MCF 10A (cell line): ENCODE measurements around the gene PRPF38A. TPM values are rescaled to one million over a fixed set of nuclear protein-coding genes. Genes with fewer than 3 reads are reported as not detected.

Experiments used
- Bru-seq: library from RNA; stranded (reverse); fragments of 400-500 nt; gene quantifications from one replicate; lab custom pipeline; 2021; lab: Mats Ljungman, UMichigan
- BruChase-seq, 2 experiments: library from RNA; stranded (reverse); fragments of 400-500 nt; gene quantifications; one replicate each; lab custom pipeline; 2021; lab: Mats Ljungman, UMichigan
- BruUV-seq: library from RNA; stranded (reverse); fragments of 400-500 nt; replicated peaks from 2 replicates; lab custom pipeline; 2021; lab: Mats Ljungman, UMichigan
- CTCF ChIA-PET: fragments of 300-600 bp; sonication (Branson Sonifier 250); formaldehyde crosslinking; extraction: SDS; loops from one replicate; lab custom pipeline; 2021; ENCODE audit warnings: antibody characterized with exemption, inconsistent platforms; lab: Yijun Ruan, JAX
- POLR2A ChIA-PET: fragments of 300-600, 350-650 bp; sonication (Branson Sonifier 250); formaldehyde crosslinking; extraction: SDS; loops from one replicate; lab custom pipeline; 2020; ENCODE audit warnings: antibody characterized with exemption, inconsistent platforms; lab: Yijun Ruan, JAX
- DNase-seq: peaks from one replicate; pipeline ENCODE4 v3.0.0-alpha.2; 2018; ENCODE audit not compliant: unreplicated experiment
- H3K27ac Mint-ChIP-seq: one replicate; pipeline ENCODE4 v1.8.0; 2022; ENCODE audit warnings: mild to moderate bottlenecking, low read depth, mixed read lengths; ENCODE audit not compliant: unreplicated experiment
- H3K27me3 Mint-ChIP-seq: one replicate; pipeline ENCODE4 v1.8.0; 2022; ENCODE audit warnings: mixed read lengths; ENCODE audit not compliant: insufficient read depth, unreplicated experiment
- H3K36me3 Mint-ChIP-seq: one replicate; pipeline ENCODE4 v1.8.0; 2022; ENCODE audit warnings: mild to moderate bottlenecking, moderate library complexity, mixed read lengths; ENCODE audit not compliant: insufficient read depth, unreplicated experiment
- H3K4me1 Mint-ChIP-seq: one replicate; pipeline ENCODE4 v1.8.0; 2022; ENCODE audit warnings: mixed read lengths; ENCODE audit not compliant: insufficient read depth, unreplicated experiment
- H3K4me3 Mint-ChIP-seq: one replicate; pipeline ENCODE4 v1.8.0; 2022; ENCODE audit warnings: mild to moderate bottlenecking, moderate library complexity, mixed read lengths; ENCODE audit not compliant: unreplicated experiment
- H3K9me3 Mint-ChIP-seq: one replicate; pipeline ENCODE4 v1.8.0; 2022; ENCODE audit warnings: mixed read lengths; ENCODE audit not compliant: unreplicated experiment
- intact Hi-C: fragments of 100-400 bp; cut with micrococcal nuclease; formaldehyde crosslinking; loops from 2 replicates; pipeline ENCODE4 v1.14.1; 2022
- long read RNA-seq: library from polyadenylated mRNA; stranded (forward); transcript quantifications from one replicate; pipeline ENCODE4 v2.0.0, GENCODE V29; 2022
- total RNA-seq: library from RNA; stranded (reverse); gene quantifications from 2 replicates; pipeline ENCODE4 v1.2.3, GENCODE V29; 2022
- TF ChIP-seq, protein P1 (sequence below): fragments of 200-600 bp; IDR thresholded peaks from one replicate; pipeline ENCODE4 v1.8.0; 2022; ENCODE audit warnings: antibody characterized with exemption, mild to moderate bottlenecking; ENCODE audit not compliant: unreplicated experiment

PRPF38A gene
- total RNA-seq (63.8 TPM in 2 replicates), Bru-seq, nascent RNA (percentile 90 among the genes with signal in this experiment), BruChase-seq, experiment 1, labeled RNA remaining after a 6-hour chase (percentile 94 among the genes with signal in this experiment), BruChase-seq, experiment 2, labeled RNA remaining after a 2-hour chase (percentile 91 among the genes with signal in this experiment)
- long read RNA-seq, full-length matches to known transcripts, result 154 of 172 reads
- long read RNA-seq, partial matches to known transcripts, result 3 of 172 reads
- long read RNA-seq, other reads (novel, unspliced or antisense), result 15 of 172 reads

GRCh38 chr1:52404116-52404974, at the start of gene PRPF38A, which contains the start of gene ORC1:
PRPF38A (plus strand) TSS chr1:52404602; CDS start chr1:52404750, 148 bp downstream.
ORC1 (minus strand) TSS chr1:52404423; CDS start chr1:52402223, 2,200 bp downstream.
- TSS peak; percentile 72 for BruUV-seq
- DNase-seq, result peak; percentile 98
- POLR2A ChIA-PET, result interaction anchor here (0.7 to 5.2 kb wide), 28 partner anchors 10 to 371 kb away, joined by 3 to 46 read pairs (median 6); partner anchors contain the start of genes CC2D1B, KTI12, TXNDC12 and ZFYVE9
- Mint-ChIP-seq H3K9me3 (no peaks in the 10 kb centered on the region), H3K4me1 (peaks cover 7% of the 10 kb centered on the region), H3K4me3 (peak within 1 kb of the TSS; percentile 100), H3K27me3 (no peaks in the 10 kb centered on the region), H3K27ac (peak within 1 kb of the TSS; percentile 97), H3K36me3 (peaks cover 59% of the 10 kb centered on the region)
- intact Hi-C loops, result loop anchor here (1.0 to 5.0 kb wide), 5 partner anchors 37 to 282 kb away; partner anchors contain the start of genes CC2D1B and TUT4
- CTCF ChIA-PET, result interaction anchor here (0.6 to 1.5 kb wide), 8 partner anchors 9 to 346 kb away, joined by 3 to 5 read pairs (median 3); no protein-coding TSS in a partner anchor
- TF ChIP-seq, protein P1, sequence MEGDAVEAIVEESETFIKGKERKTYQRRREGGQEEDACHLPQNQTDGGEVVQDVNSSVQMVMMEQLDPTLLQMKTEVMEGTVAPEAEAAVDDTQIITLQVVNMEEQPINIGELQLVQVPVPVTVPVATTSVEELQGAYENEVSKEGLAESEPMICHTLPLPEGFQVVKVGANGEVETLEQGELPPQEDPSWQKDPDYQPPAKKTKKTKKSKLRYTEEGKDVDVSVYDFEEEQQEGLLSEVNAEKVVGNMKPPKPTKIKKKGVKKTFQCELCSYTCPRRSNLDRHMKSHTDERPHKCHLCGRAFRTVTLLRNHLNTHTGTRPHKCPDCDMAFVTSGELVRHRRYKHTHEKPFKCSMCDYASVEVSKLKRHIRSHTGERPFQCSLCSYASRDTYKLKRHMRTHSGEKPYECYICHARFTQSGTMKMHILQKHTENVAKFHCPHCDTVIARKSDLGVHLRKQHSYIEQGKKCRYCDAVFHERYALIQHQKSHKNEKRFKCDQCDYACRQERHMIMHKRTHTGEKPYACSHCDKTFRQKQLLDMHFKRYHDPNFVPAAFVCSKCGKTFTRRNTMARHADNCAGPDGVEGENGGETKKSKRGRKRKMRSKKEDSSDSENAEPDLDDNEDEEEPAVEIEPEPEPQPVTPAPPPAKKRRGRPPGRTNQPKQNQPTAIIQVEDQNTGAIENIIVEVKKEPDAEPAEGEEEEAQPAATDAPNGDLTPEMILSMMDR, result peak; percentile 36

GRCh38 chr1:52355436-52355835, 49.0 kb upstream of the PRPF38A start:
- Mint-ChIP-seq H3K27me3 (no peaks in the 10 kb centered on the region), H3K36me3 (peaks cover 66% of the 10 kb centered on the region), H3K9me3 (no peaks in the 10 kb centered on the region), H3K4me3 (no peak overlapping the region), H3K4me1 (no peaks in the 10 kb centered on the region), H3K27ac (peak overlapping the region; percentile 70)
- TF ChIP-seq, protein P1, result no peak
- no TSS peak for BruUV-seq
- intact Hi-C loops, result no loop called here
- DNase-seq, result no peak
- CTCF ChIA-PET, result no interaction called here
- POLR2A ChIA-PET, result no interaction called here

GRCh38 chr1:52355847-52356505, 48.4 kb upstream of the PRPF38A start:
- POLR2A ChIA-PET, result interaction anchor here (1.2 kb wide), 1 partner anchor 9 kb away, joined by 5 read pairs; no protein-coding TSS in a partner anchor
- Mint-ChIP-seq H3K27me3 (no peaks in the 10 kb centered on the region), H3K4me3 (no peak overlapping the region), H3K4me1 (no peaks in the 10 kb centered on the region), H3K36me3 (peaks cover 71% of the 10 kb centered on the region), H3K27ac (no peak overlapping the region), H3K9me3 (no peaks in the 10 kb centered on the region)
- CTCF ChIA-PET, result no interaction called here
- no TSS peak for BruUV-seq
- no peak for DNase-seq
- intact Hi-C loops, result no loop called here
- TF ChIP-seq, protein P1, result no peak
